ENCODE data around the gene CDCP2. TPM values are rescaled to one million over a fixed set of nuclear protein-coding genes. Genes with fewer than 3 reads are reported as not detected.

CDCP2 gene
- polyA plus RNA-seq, 10 donors, result 0.08 to 0.20 (median 0.10) TPM; not detected in 7

GRCh38 chr1:54094001-54094729 is 58.6 kb downstream of the CDCP2 start:
- no peak for DNase-seq

GRCh38 chr1:54091666-54092065 is 61.1 kb downstream of the CDCP2 start:
- no peak for DNase-seq

- DNase-seq, result no peak
Measured at GRCh38 chr1:54088385-54088784, 64.4 kb downstream of the CDCP2 start.

GRCh38 chr1:54086754-54087153 is 66.0 kb downstream of the CDCP2 start:
- DNase-seq, result no peak

- DNase-seq, result no peak
Measured at GRCh38 chr1:54084794-54085193, 68.0 kb downstream of the CDCP2 start.

Other genes starting within 250 kb of the CDCP2 start
- 10 to 100 TPM; 20.3 to 32.2 (median 25.4) TPM for gene IFT25, start 207.3 kb downstream of the CDCP2 start, polyA plus RNA-seq (ENCODE audit: insufficient read length in 10 of 10)
- 10 to 100 TPM; 20.6 to 34.4 (median 23.3) TPM for gene LRRC42, start 206.7 kb downstream of the CDCP2 start, polyA plus RNA-seq (ENCODE audit: insufficient read length in 10 of 10)
- not detected for gene LDLRAD1, start 134.8 kb downstream of the CDCP2 start, polyA plus RNA-seq (ENCODE audit: insufficient read length in 10 of 10)
- 100 to 1,000 TPM; 140 to 172 (median 156) TPM for gene TMEM59, start 99.8 kb downstream of the CDCP2 start, polyA plus RNA-seq (ENCODE audit: insufficient read length in 10 of 10)
- 1 to 10 TPM; 4.9 to 7.7 (median 5.6) TPM for gene TCEANC2, start 99.4 kb downstream of the CDCP2 start, polyA plus RNA-seq (ENCODE audit: insufficient read length in 10 of 10)
- gene CYB5RL, start 47.0 kb upstream of the CDCP2 start, polyA plus RNA-seq (ENCODE audit: insufficient read length in 10 of 10), result 1 to 10 TPM; 4.3 to 8.4 (median 5.7) TPM
- gene MRPL37, start 47.2 kb upstream of the CDCP2 start, polyA plus RNA-seq (ENCODE audit: insufficient read length in 10 of 10), result 10 to 100 TPM; 54.6 to 64.7 (median 62.6) TPM